ENCODE measurements around the gene IRF1.
"Not testable (repeated sequence)": the region's sequence is repeated elsewhere in the genome, so short reads cannot be mapped to it uniquely, and the experiment has no call there.

IRF1 gene

GRCh38 chr5:132490484-132491367 is at the start of gene IRF1:
Gene IRF1 (minus strand): TSS chr5:132490773. CDS start chr5:132489478, 1,295 bp downstream.
- peak; percentile 97 to 98 (median 98) for DNase-seq

GRCh38 chr5:132540149-132540548 is 49.6 kb upstream of the IRF1 start:
- DNase-seq = no peak

- DNase-seq = no peak
These were observed 49.1 kb upstream of the IRF1 start for GRCh38 chr5:132539716-132540115.

GRCh38 chr5:132530946-132531345 is 40.4 kb upstream of the IRF1 start:
- DNase-seq = no peak

- no peak for DNase-seq
These were observed 38.5 kb upstream of the IRF1 start for GRCh38 chr5:132528866-132529634.

GRCh38 chr5:132528021-132528420 is 37.4 kb upstream of the IRF1 start:
- DNase-seq = no peak

- DNase-seq = no peak
These were observed 36.5 kb upstream of the IRF1 start for GRCh38 chr5:132526974-132527564.

GRCh38 chr5:132526290-132526973 is 35.9 kb upstream of the IRF1 start:
- DNase-seq = peak in 1 of 4 experiments; percentile 6

GRCh38 chr5:132525299-132525724 is 34.7 kb upstream of the IRF1 start:
- no peak for DNase-seq

- DNase-seq = not testable (repeated sequence)
These were observed 34.3 kb upstream of the IRF1 start for GRCh38 chr5:132524877-132525276.

GRCh38 chr5:132522067-132522466 is 31.5 kb upstream of the IRF1 start:
- not testable (repeated sequence) for DNase-seq

- not testable (repeated sequence) for DNase-seq
These were observed 23.2 kb upstream of the IRF1 start for GRCh38 chr5:132513618-132514336.

- no peak for DNase-seq
These were observed 19.5 kb upstream of the IRF1 start for GRCh38 chr5:132510076-132510475.

GRCh38 chr5:132506094-132506692 is 15.6 kb upstream of the IRF1 start:
- no peak for DNase-seq

GRCh38 chr5:132505641-132506040 is 15.1 kb upstream of the IRF1 start:
- no peak for DNase-seq

- no peak for DNase-seq
These were observed 14.2 kb upstream of the IRF1 start for GRCh38 chr5:132504746-132505145.

GRCh38 chr5:132503244-132503643 is 12.7 kb upstream of the IRF1 start:
- no peak for DNase-seq

- DNase-seq = no peak
These were observed 11.7 kb upstream of the IRF1 start for GRCh38 chr5:132501961-132502931.

- DNase-seq = no peak
These were observed 11.0 kb upstream of the IRF1 start for GRCh38 chr5:132501629-132501956.

- DNase-seq = peak in 2 of 4 experiments; percentile 55 to 57
These were observed 10.5 kb upstream of the IRF1 start for GRCh38 chr5:132500931-132501628.

Data from activated naive CD4-positive, alpha-beta T cell (primary cell).